NCI-H526 treated with DMSO at 0.1 percent for 48 hours (cell line): ENCODE results near the gene OXCT2.

Experiments used
- DNase-seq: peaks from one replicate; lab custom pipeline; 2025; lab: John Stamatoyannopoulos, UW

The OXCT2 gene

GRCh38 chr1:39762550-39763540, 8.3 kb downstream of the OXCT2 start:
- DNase-seq, result no peak

GRCh38 chr1:39761557-39762260, 9.4 kb downstream of the OXCT2 start:
- no peak for DNase-seq

- DNase-seq, result no peak
Measured at GRCh38 chr1:39761016-39761415, 10.1 kb downstream of the OXCT2 start.

- DNase-seq, result no peak
Measured at GRCh38 chr1:39760074-39761008, 10.8 kb downstream of the OXCT2 start.

- DNase-seq, result no peak
Measured at GRCh38 chr1:39759436-39759726, 11.8 kb downstream of the OXCT2 start.

- no peak for DNase-seq
Measured at GRCh38 chr1:39758556-39759435, 12.4 kb downstream of the OXCT2 start.

GRCh38 chr1:39757501-39757900, 13.6 kb downstream of the OXCT2 start:
- no peak for DNase-seq

GRCh38 chr1:39755965-39756659, 15.0 kb downstream of the OXCT2 start:
- DNase-seq, result no peak

GRCh38 chr1:39754906-39755504, 16.1 kb downstream of the OXCT2 start:
- DNase-seq, result no peak

GRCh38 chr1:39754026-39754570, 17.1 kb downstream of the OXCT2 start:
- no peak for DNase-seq

- DNase-seq, result no peak
Measured at GRCh38 chr1:39753132-39754025, 17.8 kb downstream of the OXCT2 start.

- DNase-seq, result no peak
Measured at GRCh38 chr1:39752703-39753102, 18.4 kb downstream of the OXCT2 start.

- no peak for DNase-seq
Measured at GRCh38 chr1:39751595-39751994, 19.6 kb downstream of the OXCT2 start.

- DNase-seq, result no peak
Measured at GRCh38 chr1:39745016-39745670, 26.0 kb downstream of the OXCT2 start.

GRCh38 chr1:39738622-39739366, 32.4 kb downstream of the OXCT2 start, which contains the start of gene PPIE:
PPIE (plus strand) TSS chr1:39738882; CDS start chr1:39738901, 19 bp downstream.
- peak; percentile 72 for DNase-seq

GRCh38 chr1:39737546-39738169, 33.5 kb downstream of the OXCT2 start:
- DNase-seq, result no peak

GRCh38 chr1:39735731-39736130, 35.4 kb downstream of the OXCT2 start:
- DNase-seq, result no peak
